Measurements from ENCODE around the gene MYO16.

- no peak for TF ChIP-seq CTCF (IDR thresholded peaks at IDR 0.05)
- TF ChIP-seq EP300 (IDR thresholded peaks at IDR 0.05): no peak
Measured at GRCh38 chr13:108656742-108657141, 27.3 kb downstream of the MYO16 start.

Measured in gastroesophageal sphincter (tissue), 3 donors.